ENCODE results near the gene SLC25A45.

DNA sequence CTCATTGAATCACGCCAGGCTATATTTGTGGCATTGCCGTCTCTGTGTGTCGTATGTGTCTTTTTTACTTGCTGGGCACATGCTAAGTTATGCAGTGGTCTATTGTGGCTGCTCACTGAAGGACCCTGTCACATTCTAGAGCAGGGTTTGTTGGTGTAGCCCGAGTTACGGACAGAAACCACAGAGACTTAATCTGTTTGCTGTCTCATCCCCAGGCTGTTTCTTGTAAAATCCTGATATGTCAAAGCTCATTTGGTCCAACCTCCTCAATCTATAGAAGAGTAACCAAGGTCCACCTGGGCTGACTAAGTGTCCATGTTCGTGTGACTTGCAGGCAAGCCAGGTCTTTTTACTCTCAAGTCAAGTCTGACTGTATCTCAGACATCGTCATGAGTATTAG is 43.8 kb downstream of the SLC25A45 start:
- TF ChIP-seq, protein P1, sequence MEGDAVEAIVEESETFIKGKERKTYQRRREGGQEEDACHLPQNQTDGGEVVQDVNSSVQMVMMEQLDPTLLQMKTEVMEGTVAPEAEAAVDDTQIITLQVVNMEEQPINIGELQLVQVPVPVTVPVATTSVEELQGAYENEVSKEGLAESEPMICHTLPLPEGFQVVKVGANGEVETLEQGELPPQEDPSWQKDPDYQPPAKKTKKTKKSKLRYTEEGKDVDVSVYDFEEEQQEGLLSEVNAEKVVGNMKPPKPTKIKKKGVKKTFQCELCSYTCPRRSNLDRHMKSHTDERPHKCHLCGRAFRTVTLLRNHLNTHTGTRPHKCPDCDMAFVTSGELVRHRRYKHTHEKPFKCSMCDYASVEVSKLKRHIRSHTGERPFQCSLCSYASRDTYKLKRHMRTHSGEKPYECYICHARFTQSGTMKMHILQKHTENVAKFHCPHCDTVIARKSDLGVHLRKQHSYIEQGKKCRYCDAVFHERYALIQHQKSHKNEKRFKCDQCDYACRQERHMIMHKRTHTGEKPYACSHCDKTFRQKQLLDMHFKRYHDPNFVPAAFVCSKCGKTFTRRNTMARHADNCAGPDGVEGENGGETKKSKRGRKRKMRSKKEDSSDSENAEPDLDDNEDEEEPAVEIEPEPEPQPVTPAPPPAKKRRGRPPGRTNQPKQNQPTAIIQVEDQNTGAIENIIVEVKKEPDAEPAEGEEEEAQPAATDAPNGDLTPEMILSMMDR (IDR thresholded peaks at IDR 0.05), result no peak
- no peak for TF ChIP-seq EP300 (IDR thresholded peaks at IDR 0.05)
